ENCODE measurements around the gene CD47.

DNA sequence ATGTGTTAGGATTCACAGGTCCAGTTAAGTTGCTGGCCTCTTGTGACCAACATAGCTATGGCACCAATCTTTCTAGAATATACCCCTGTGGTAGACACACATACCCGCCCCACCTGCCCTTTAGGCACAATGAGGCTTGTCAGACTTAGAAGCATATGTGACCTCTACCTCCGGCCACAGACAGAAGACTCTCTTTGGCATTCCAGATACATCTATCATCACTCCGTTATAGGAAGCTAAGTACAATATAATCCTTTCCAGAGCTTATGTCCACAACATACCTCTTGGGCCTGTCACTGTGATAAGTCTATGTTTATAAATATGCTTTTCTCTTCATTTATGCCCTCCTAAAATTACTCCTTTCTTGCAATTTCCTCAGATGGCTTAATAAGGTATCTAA lies 39.8 kb downstream of the CD47 start:
- TF ChIP-seq POLR2A (IDR thresholded peaks at IDR 0.05): no peak
- TF ChIP-seq, protein P1, sequence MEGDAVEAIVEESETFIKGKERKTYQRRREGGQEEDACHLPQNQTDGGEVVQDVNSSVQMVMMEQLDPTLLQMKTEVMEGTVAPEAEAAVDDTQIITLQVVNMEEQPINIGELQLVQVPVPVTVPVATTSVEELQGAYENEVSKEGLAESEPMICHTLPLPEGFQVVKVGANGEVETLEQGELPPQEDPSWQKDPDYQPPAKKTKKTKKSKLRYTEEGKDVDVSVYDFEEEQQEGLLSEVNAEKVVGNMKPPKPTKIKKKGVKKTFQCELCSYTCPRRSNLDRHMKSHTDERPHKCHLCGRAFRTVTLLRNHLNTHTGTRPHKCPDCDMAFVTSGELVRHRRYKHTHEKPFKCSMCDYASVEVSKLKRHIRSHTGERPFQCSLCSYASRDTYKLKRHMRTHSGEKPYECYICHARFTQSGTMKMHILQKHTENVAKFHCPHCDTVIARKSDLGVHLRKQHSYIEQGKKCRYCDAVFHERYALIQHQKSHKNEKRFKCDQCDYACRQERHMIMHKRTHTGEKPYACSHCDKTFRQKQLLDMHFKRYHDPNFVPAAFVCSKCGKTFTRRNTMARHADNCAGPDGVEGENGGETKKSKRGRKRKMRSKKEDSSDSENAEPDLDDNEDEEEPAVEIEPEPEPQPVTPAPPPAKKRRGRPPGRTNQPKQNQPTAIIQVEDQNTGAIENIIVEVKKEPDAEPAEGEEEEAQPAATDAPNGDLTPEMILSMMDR (IDR thresholded peaks at IDR 0.05): no peak
